ENCODE measurements around the gene SPOCK3.

Gene SPOCK3

GRCh38 chr4:167136270-167136669 lies 98.0 kb downstream of the SPOCK3 start:
- TF ChIP-seq CTCF (IDR thresholded peaks at IDR 0.05; ENCODE audit: borderline replicate concordance, insufficient read depth, low read depth, low read length), result no peak
- H3K4me3 ChIP-seq (ENCODE audit: low read depth, low read length), result no peak overlapping the region

DNA sequence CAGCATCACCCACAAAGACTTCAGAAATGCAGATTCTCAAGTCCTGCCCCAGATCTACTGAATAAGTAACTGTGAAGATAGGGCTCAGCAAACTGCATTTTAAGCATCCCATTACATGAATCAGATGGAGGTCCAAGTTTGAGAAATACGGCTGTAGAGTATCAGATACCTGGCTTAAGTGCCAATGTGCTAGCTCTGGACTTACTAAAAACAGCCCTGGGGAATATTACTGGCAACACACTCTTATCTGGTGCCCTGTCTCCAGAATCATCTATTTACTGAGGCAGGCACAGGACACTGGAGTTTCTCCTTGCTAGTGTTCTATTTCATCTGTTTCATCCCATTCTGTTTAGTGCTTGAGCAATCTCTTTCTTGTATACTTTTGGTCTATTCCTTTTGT lies 105.1 kb downstream of the SPOCK3 start:
- TF ChIP-seq CTCF (IDR thresholded peaks at IDR 0.05; ENCODE audit: borderline replicate concordance, insufficient read depth, low read depth, low read length), result no peak
- no peak overlapping the region for H3K4me3 ChIP-seq (ENCODE audit: low read depth, low read length)

- TF ChIP-seq CTCF (IDR thresholded peaks at IDR 0.05; ENCODE audit: borderline replicate concordance, insufficient read depth, low read depth, low read length), result no peak
- no peak overlapping the region for H3K4me3 ChIP-seq (ENCODE audit: low read depth, low read length)
Observed at GRCh38 chr4:167119392-167119791, 114.9 kb downstream of the SPOCK3 start.

- TF ChIP-seq CTCF (IDR thresholded peaks at IDR 0.05; ENCODE audit: borderline replicate concordance, insufficient read depth, low read depth, low read length), result no peak
- no peak overlapping the region for H3K4me3 ChIP-seq (ENCODE audit: low read depth, low read length)
Observed at GRCh38 chr4:167117273-167117672, 117.0 kb downstream of the SPOCK3 start.

DNA sequence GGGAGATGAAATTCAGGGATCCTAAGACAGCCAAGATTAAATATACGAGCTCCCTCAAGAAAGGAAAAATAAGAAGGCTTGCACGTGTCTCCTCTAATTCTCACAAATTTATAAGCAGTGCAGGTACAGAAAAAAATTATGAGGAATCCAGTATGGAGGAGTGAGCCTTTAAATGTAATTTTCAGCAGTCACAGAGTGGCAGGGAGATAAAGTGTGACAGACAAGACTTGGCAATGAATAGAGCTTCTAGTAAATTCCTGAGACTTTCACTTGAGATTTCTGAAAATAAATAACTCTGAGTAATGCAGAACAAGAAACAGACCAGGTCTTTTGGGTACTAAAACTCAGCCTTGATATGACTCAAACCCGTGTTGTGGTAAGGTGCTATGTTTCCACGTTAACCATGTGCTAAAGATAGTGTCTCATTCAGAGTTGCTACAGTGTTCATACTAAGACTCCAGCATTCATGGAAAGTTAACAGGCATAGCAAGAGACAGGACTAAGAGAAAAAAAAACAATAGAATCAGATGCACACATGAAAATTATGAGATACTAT lies 119.8 kb downstream of the SPOCK3 start:
- no peak overlapping the region for H3K4me3 ChIP-seq (ENCODE audit: low read depth, low read length)
- no peak for TF ChIP-seq CTCF (IDR thresholded peaks at IDR 0.05; ENCODE audit: borderline replicate concordance, insufficient read depth, low read depth, low read length)

DNA sequence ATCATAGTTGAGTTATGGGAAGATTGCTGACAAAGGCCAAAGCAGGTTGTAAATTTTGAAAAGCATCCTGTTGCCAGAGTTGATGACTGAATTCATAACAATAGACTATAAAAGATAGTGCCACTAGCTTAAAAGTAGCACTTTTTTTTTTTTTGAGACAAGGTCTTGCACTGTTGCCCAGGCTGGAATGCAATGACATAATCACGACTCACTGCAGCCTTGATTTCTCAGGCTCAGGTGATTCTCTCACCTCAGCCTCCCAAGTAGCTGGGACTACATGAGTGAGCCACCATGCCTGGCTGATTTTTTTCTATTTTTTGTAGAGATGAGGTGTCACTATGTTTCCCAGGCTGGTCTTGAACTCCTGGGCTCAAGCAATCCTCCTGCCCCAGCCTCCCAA lies 122.7 kb downstream of the SPOCK3 start:
- H3K4me3 ChIP-seq (ENCODE audit: low read depth, low read length), result no peak overlapping the region
- TF ChIP-seq CTCF (IDR thresholded peaks at IDR 0.05; ENCODE audit: borderline replicate concordance, insufficient read depth, low read depth, low read length), result no peak

- no peak for TF ChIP-seq CTCF (IDR thresholded peaks at IDR 0.05; ENCODE audit: borderline replicate concordance, insufficient read depth, low read depth, low read length)
- H3K4me3 ChIP-seq (ENCODE audit: low read depth, low read length), result no peak overlapping the region
Observed at GRCh38 chr4:167111092-167111491, 123.2 kb downstream of the SPOCK3 start.

Measured in GM12875 (cell line).